ENCODE data around the gene VAX1.

- TF ChIP-seq, protein P1, sequence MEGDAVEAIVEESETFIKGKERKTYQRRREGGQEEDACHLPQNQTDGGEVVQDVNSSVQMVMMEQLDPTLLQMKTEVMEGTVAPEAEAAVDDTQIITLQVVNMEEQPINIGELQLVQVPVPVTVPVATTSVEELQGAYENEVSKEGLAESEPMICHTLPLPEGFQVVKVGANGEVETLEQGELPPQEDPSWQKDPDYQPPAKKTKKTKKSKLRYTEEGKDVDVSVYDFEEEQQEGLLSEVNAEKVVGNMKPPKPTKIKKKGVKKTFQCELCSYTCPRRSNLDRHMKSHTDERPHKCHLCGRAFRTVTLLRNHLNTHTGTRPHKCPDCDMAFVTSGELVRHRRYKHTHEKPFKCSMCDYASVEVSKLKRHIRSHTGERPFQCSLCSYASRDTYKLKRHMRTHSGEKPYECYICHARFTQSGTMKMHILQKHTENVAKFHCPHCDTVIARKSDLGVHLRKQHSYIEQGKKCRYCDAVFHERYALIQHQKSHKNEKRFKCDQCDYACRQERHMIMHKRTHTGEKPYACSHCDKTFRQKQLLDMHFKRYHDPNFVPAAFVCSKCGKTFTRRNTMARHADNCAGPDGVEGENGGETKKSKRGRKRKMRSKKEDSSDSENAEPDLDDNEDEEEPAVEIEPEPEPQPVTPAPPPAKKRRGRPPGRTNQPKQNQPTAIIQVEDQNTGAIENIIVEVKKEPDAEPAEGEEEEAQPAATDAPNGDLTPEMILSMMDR (IDR thresholded peaks at IDR 0.05; ENCODE audit: extremely low read depth in 1 of 2, insufficient read depth in 1 of 2, low read depth in 1 of 2, low read length in 2 of 2), result no peak
- TF ChIP-seq FOS (IDR thresholded peaks at IDR 0.05; ENCODE audit: borderline replicate concordance, insufficient read depth, low read length), result no peak
- TF ChIP-seq EZH2 (IDR thresholded peaks at IDR 0.05; ENCODE audit: borderline replicate concordance, low read depth, low read length, severe bottlenecking), result no peak
- TF ChIP-seq POLR2AphosphoS5 (IDR thresholded peaks at IDR 0.05; ENCODE audit: insufficient read depth, low read depth, low read length), result no peak
Measured at GRCh38 chr10:117092386-117092785, 45.7 kb downstream of the VAX1 start.
